HCEC 1CT (cell line): ENCODE data around the gene ANG.
"Not testable (repeated sequence)": the region's sequence is repeated elsewhere in the genome, so short reads cannot be mapped to it uniquely, and the experiment has no call there.

Source experiments
- DNase-seq: peaks from one replicate; pipeline ENCODE4 v3.0.0-alpha.2; 2017

ANG gene

GRCh38 chr14:20688167-20688839 is at the start of gene ANG:
TSS of gene ANG (plus strand) at chr14:20688764. CDS start at chr14:20693565, 4,801 bp downstream.
- DNase-seq: no peak

GRCh38 chr14:20641591-20641990 is 47.0 kb upstream of the ANG start, which contains the start of gene OR6S1:
TSS of gene OR6S1 (minus strand) at chr14:20641691. CDS start at chr14:20641691, 0 bp downstream.
- DNase-seq: no peak

GRCh38 chr14:20642182-20642581 is 46.4 kb upstream of the ANG start:
- no peak for DNase-seq

- DNase-seq: not testable (repeated sequence)
Measured at GRCh38 chr14:20642755-20643154, 45.8 kb upstream of the ANG start.

DNA sequence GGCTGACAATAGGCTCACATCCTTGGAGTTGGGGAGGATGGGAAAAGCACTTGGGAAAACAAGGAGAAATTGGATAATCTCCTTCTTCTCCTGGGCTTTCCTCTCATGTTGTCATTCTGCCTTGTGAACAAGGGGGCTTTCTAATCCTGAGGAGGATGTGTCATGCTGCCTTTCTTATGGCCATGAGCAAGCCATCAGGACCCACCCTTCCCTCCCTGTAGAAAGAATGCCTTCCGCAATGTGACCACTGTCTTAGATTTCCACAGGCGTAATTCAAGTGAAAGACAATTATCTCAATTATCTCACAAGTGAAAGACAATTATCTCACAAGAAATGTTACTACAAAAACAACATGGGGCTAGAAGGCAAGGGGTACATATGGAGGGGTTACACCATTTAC is 44.0 kb upstream of the ANG start:
- DNase-seq: no peak

GRCh38 chr14:20645481-20645880 is 43.1 kb upstream of the ANG start:
- DNase-seq: no peak

GRCh38 chr14:20652996-20653975 is 35.3 kb upstream of the ANG start:
- DNase-seq: peak; percentile 78

DNA sequence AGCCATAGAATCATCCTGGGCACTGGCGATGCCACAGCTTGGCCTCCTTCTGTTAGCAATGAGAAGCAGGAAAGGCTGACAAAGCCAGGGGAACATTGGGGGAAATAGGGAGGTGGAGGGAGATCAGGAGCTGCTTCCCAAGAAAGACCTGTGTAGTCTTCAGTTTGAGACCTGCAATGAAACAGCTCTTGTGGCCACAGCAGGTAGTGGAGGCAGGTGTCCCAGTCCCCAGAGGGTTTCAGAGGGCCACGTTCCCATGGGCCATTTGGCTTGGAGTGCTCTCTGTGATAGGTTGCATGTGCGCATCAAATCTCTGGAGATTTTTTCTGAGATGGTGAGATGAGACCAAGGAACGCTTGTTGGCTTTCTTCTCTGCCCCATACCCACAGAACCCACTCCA is 32.7 kb upstream of the ANG start:
- DNase-seq: no peak

GRCh38 chr14:20656274-20656673 is 32.3 kb upstream of the ANG start:
- DNase-seq: no peak

GRCh38 chr14:20657216-20658211 is 31.1 kb upstream of the ANG start:
- DNase-seq: no peak

DNA sequence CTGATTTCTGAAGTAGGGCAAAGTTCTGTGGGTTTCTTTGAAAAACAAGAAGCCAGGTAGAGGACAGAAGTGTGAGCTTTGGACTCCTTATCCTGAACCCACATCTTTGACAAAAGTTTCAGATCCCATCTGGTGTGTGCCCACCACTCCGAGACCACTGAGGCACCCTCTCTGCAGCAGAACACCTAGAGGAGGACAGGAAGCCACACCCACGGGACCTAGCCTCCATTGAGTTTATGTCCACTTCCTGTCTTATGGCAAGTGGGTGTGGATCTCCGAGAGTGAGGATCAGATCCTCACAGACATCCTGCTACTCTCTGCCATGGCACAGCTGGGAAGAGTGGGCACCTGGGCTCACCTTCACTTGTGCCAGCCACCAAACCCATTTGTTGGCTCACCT is 30.3 kb upstream of the ANG start:
- no peak for DNase-seq

DNA sequence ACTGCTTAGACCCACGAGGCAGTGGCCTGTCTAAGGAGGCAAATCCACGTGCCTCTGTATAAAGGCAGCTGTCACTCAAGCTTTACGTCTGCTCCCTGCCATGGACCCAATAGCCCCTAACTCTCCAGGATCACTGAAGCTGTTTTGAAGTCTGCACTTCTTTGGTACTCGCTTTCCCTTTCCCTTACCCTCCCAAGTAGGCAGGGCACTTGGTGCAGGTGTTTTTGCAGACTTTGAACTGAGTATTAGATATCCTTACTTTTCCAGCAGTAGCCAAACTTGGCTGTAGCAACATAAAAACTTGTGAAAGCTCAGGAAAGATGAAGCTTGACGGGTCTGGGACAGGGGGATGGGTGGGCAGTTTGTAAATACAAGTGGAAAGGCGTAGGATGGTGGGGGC is 29.2 kb upstream of the ANG start:
- no peak for DNase-seq

GRCh38 chr14:20659813-20660395 is 28.7 kb upstream of the ANG start:
- no peak for DNase-seq

DNA sequence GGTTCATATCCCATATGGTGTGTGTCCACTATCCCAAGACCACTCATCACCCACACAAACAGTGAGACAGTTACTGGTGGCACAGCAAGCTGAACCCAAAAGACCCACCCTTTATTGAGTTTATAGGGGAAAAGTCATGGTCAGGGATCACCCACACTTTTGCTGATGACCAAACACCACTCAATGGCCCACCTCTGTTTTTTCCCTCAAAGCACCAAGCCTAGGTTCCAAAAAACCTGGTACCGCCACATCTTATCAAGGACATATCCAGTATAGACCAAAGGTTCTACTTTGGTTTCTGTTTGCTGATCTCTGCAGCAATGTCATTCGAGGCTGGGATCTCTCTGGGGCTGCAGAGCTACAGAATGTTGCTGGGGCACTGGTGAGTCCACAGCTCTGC is 27.4 kb upstream of the ANG start:
- DNase-seq: no peak

- peak; percentile 74 for DNase-seq
Measured at GRCh38 chr14:20662968-20663732, 25.4 kb upstream of the ANG start.

DNA sequence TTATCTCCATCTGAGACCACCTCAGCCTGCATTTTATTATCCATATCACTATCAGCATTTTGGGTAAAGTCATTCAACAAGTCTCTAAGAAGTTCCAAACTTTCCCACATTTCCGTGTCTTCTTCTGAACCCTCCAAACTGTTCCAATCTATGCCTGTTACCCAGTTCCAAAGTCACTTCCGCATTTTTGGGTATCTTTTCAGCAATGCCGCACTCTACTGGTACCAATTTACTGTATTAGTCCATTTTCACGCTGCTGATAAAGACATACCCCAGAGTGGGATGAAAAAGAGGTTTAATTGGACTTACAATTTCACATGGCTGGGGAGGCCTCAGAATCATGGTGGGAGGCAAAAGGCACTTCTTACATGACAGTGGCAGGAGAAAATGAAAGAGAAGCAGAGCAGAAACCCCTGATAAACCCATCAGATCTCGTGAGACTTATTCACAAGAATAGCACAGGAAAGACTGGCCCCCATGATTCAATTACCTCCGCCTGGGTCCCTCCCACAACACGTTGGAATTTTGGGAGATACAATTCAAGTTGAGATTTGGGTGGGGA is 22.1 kb upstream of the ANG start:
- not testable (repeated sequence) for DNase-seq

DNA sequence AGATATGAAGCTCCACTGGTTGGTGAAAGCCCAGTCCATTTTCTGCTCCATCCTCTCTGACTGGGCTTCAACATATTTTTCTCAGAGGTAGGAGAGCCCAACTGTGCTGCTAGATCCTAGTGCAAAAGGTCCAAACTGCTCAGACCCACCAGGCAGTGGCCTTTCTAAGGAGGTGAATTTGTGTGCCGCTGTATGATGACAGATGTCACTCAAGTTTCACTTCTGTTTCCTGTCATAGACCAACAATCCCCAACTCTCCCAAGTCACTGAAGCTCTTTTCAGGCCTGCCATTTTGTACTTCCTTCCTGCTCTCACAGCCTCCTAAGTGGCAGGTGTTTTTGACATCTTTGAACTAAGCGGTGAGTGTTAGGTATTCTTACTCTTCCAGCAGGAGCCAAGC is 20.6 kb upstream of the ANG start:
- DNase-seq: no peak

- no peak for DNase-seq
Measured at GRCh38 chr14:20668969-20669368, 19.6 kb upstream of the ANG start.

DNA sequence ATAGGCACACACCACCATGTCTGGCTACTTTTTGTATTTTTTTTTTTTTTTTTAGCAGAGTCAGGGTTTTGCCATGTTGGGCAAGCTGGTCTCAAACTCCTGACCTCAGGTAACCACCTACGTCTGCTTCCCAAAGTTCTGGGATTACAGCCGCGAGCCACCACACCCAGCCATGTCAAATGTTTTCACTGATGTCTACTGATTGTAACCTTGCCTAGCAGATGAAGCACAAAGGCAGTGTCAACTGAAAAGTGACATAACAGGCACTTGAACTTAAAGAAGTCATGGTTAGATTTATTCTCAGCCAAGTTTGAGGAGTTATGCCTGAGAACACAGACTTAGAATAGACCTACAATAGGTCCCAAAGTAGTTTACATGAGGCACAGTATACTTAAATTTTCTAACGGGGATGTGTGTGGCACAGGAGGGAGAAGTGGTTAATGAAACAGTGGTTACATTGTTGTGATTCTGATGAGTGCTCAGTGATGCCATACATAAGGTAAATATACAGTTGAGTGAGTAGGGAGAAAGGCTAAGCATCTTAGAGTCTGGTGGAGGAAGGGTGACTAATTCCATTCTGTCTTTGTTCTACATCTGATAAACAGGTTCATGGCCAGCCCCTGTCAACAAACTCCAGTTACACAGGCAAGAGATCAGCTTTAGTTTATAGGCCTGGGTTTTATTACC is 16.8 kb upstream of the ANG start:
- no peak for DNase-seq

DNA sequence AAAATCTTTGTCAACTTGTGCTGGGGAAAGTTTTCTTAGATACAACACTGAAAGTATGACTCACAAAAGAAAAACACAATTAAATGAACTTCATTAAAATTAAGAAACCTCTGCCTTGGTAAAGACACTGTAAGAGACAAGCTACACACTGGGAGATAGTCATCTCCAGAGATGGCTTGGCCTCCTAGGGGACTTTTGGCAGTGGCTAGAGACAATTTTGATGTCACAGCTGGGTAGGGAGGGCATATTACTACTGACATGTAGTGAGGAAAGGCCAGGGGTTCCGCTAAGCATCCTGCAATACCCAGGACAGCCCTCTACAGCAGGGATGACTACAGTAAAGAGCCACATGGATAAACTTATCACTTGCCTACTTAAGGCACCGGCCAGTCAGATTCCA is 12.9 kb upstream of the ANG start:
- DNase-seq: no peak

DNA sequence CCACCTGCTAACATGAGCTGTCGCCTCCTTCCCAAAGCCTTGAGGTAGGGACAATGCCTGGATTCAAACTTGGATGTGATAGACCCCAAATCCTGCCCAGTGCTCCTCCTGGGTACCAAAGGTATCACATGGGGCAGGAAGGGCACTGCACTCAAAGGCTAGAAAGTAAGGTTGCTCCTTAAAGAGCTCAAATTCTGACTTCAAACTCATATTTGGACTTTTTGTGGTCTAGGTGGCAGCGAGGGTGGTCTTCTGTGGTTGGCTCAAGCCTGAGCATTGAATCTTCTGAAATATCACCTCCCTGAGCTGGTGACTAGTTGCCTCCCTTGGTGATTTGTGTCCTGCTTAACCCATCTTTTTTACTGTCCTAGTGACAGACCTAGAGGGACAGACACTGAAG is 12.5 kb upstream of the ANG start:
- no peak for DNase-seq
